Measurements from ENCODE around the gene TFAP2D. TPM values are rescaled to one million over a fixed set of nuclear protein-coding genes. Genes with fewer than 3 reads are reported as not detected.

TFAP2D gene
- total RNA-seq, 2 experiments from 2014 or later: not detected

- no peaks in the 10 kb centered on the region for H4K20me1 ChIP-seq (ENCODE audit: insufficient read depth, low read length)
- H3K4me3 ChIP-seq (ENCODE audit: low read depth, low read length, poor library complexity, severe bottlenecking): no peak overlapping the region
- BruUV-seq (replicated peaks): no TSS peak
- no peaks in the 10 kb centered on the region for H3K36me3 ChIP-seq (ENCODE audit: insufficient read depth, low read length)
- H3K9me3 ChIP-seq (ENCODE audit: low read length): no peaks in the 10 kb centered on the region
- no peak overlapping the region for H3K27ac ChIP-seq (ENCODE audit: low read depth, low read length, poor library complexity, severe bottlenecking)
- TF ChIP-seq, protein P1, sequence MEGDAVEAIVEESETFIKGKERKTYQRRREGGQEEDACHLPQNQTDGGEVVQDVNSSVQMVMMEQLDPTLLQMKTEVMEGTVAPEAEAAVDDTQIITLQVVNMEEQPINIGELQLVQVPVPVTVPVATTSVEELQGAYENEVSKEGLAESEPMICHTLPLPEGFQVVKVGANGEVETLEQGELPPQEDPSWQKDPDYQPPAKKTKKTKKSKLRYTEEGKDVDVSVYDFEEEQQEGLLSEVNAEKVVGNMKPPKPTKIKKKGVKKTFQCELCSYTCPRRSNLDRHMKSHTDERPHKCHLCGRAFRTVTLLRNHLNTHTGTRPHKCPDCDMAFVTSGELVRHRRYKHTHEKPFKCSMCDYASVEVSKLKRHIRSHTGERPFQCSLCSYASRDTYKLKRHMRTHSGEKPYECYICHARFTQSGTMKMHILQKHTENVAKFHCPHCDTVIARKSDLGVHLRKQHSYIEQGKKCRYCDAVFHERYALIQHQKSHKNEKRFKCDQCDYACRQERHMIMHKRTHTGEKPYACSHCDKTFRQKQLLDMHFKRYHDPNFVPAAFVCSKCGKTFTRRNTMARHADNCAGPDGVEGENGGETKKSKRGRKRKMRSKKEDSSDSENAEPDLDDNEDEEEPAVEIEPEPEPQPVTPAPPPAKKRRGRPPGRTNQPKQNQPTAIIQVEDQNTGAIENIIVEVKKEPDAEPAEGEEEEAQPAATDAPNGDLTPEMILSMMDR (conservative IDR thresholded peaks at IDR 0.05; ENCODE audit: low read length): no peak
- no peak for TF ChIP-seq EZH2phosphoT487 (IDR thresholded peaks at IDR 0.05; ENCODE audit: borderline replicate concordance, low read depth, low read length)
- ChIA-PET POLR2A (interaction anchor here (0.6 kb wide), 1 partner anchor 129 kb away, joined by 3 read pairs; no protein-coding TSS in a partner anchor), CTCF (ENCODE audit: unreplicated experiment) (no interaction called here)
- H2AFZ ChIP-seq (ENCODE audit: low read length): no peak overlapping the region
- H3K79me2 ChIP-seq (ENCODE audit: insufficient read depth, low read depth, low read length): no peaks in the 10 kb centered on the region
- no peaks in the 10 kb centered on the region for H3K4me1 ChIP-seq (ENCODE audit: insufficient read depth, low read length, poor library complexity, severe bottlenecking)
- intact Hi-C loops (cut with micrococcal nuclease; ENCODE audit: unreplicated experiment): no loop called here
- DNase-seq (ENCODE audit: low spot score): no peak
- H3K4me2 ChIP-seq (ENCODE audit: low read length): no peak overlapping the region
- no peaks in the 10 kb centered on the region for H3K9me2 ChIP-seq (ENCODE audit: insufficient read depth, low read length)
Observed at GRCh38 chr6:50744976-50745375, 31.6 kb downstream of the TFAP2D start.

DNA sequence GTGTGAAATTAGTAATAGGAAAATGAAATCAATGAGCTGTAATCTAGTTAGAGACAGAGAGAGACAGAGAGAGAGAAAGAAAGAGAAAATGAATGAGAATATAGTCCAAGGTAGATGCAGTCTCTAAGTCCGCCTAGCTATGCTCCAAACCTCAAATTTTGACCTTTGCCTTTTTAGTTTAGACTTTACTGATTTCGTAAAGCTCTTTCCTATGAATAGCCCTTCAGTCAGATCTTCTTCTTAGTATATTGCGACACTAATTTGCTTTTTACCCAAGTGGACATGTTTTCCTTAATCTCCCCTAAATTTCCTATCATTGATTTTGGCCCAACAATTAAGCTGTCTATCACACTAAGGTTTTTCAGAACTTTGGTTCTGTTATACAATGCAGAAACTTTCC, 49.5 kb downstream of the TFAP2D start:
- Histone ChIP-seq H3K4me2 (ENCODE audit: low read length) (no peak overlapping the region), H3K4me1 (ENCODE audit: insufficient read depth, low read length, poor library complexity, severe bottlenecking) (no peaks in the 10 kb centered on the region), H3K4me3 (ENCODE audit: low read depth, low read length, poor library complexity, severe bottlenecking) (no peak overlapping the region), H3K9me3 (ENCODE audit: low read length) (no peaks in the 10 kb centered on the region), H3K27ac (ENCODE audit: low read depth, low read length, poor library complexity, severe bottlenecking) (no peak overlapping the region), H4K20me1 (ENCODE audit: insufficient read depth, low read length) (no peaks in the 10 kb centered on the region), H2AFZ (ENCODE audit: low read length) (no peak overlapping the region), H3K9me2 (ENCODE audit: insufficient read depth, low read length) (no peaks in the 10 kb centered on the region), H3K36me3 (ENCODE audit: insufficient read depth, low read length) (no peaks in the 10 kb centered on the region), H3K79me2 (ENCODE audit: insufficient read depth, low read depth, low read length) (no peaks in the 10 kb centered on the region)
- ChIA-PET POLR2A (interaction anchor here (1.0 kb wide), 1 partner anchor 10 kb away, joined by 3 read pairs; no protein-coding TSS in a partner anchor), CTCF (ENCODE audit: unreplicated experiment) (no interaction called here)
- intact Hi-C loops (cut with micrococcal nuclease; ENCODE audit: unreplicated experiment): no loop called here
- BruUV-seq (replicated peaks): no TSS peak
- TF ChIP-seq, protein P1 (conservative IDR thresholded peaks at IDR 0.05; ENCODE audit: low read length): no peak
- TF ChIP-seq EZH2phosphoT487 (IDR thresholded peaks at IDR 0.05; ENCODE audit: borderline replicate concordance, low read depth, low read length): no peak
- DNase-seq (ENCODE audit: low spot score): no peak

GRCh38 chr6:50778696-50779095, 65.4 kb downstream of the TFAP2D start:
- H3K27ac ChIP-seq (ENCODE audit: low read depth, low read length, poor library complexity, severe bottlenecking): no peak overlapping the region
- no peaks in the 10 kb centered on the region for H4K20me1 ChIP-seq (ENCODE audit: insufficient read depth, low read length)
- H3K4me2 ChIP-seq (ENCODE audit: low read length): no peak overlapping the region
- no peaks in the 10 kb centered on the region for H3K4me1 ChIP-seq (ENCODE audit: insufficient read depth, low read length, poor library complexity, severe bottlenecking)
- TF ChIP-seq EZH2phosphoT487 (IDR thresholded peaks at IDR 0.05; ENCODE audit: borderline replicate concordance, low read depth, low read length): no peak
- TF ChIP-seq, protein P1 (conservative IDR thresholded peaks at IDR 0.05; ENCODE audit: low read length): no peak
- no peak overlapping the region for H2AFZ ChIP-seq (ENCODE audit: low read length)
- BruUV-seq (replicated peaks): no TSS peak
- intact Hi-C loops (cut with micrococcal nuclease; ENCODE audit: unreplicated experiment): no loop called here
- no peaks in the 10 kb centered on the region for H3K9me2 ChIP-seq (ENCODE audit: insufficient read depth, low read length)
- no peaks in the 10 kb centered on the region for H3K79me2 ChIP-seq (ENCODE audit: insufficient read depth, low read depth, low read length)
- ChIA-PET CTCF (ENCODE audit: unreplicated experiment) (no interaction called here), POLR2A (no interaction called here)
- DNase-seq (ENCODE audit: low spot score): no peak
- no peak overlapping the region for H3K4me3 ChIP-seq (ENCODE audit: low read depth, low read length, poor library complexity, severe bottlenecking)
- H3K36me3 ChIP-seq (ENCODE audit: insufficient read depth, low read length): no peaks in the 10 kb centered on the region
- H3K9me3 ChIP-seq (ENCODE audit: low read length): no peaks in the 10 kb centered on the region

All from OCI-LY7 (cell line).